ENCODE measurements around the gene LRRC75B. TPM values are rescaled to one million over a fixed set of nuclear protein-coding genes. Genes with fewer than 3 reads are reported as not detected.

LRRC75B gene
- total and polyA plus RNA-seq, 2 donors (not counting 3 experiments of a cell fraction or from before 2014, with no cell fraction given) = 8.9 to 15.0 TPM

GRCh38 chr22:24541681-24542515, 51.0 kb downstream of the LRRC75B start:
- peaks cover 3% of the 10 kb centered on the region for H3K4me1 ChIP-seq (ENCODE audit: control insufficient read depth, extremely low read depth, insufficient read depth, low read length)
- no peaks in the 10 kb centered on the region for H3K9me1 ChIP-seq (replicated peaks; ENCODE audit: control insufficient read depth, extremely low read depth, insufficient read depth, low read length)
- no peak overlapping the region for H3K9ac ChIP-seq (replicated peaks; ENCODE audit: extremely low read depth, insufficient read depth, low read length)
- H3K79me2 ChIP-seq (ENCODE audit: control insufficient read depth, insufficient read depth, low read length) = no peaks in the 10 kb centered on the region
- no peak overlapping the region for H3K27ac ChIP-seq (ENCODE audit: insufficient read depth, low read depth, low read length)
- no TSS peak for BruUV-seq (replicated peaks)
- no peak overlapping the region for H2AFZ ChIP-seq (ENCODE audit: low read depth, low read length)
- FAIRE-seq = no peak
- dilution Hi-C loops (cut with MboI; ENCODE audit: extremely low pct_ligation_motif_present, low sequenced_read_pairs) (no loop called here), intact Hi-C loops (cut with micrococcal nuclease) (no loop called here)
- H3K4me3 ChIP-seq (replicated peaks in 1 of 3; ENCODE audit: insufficient read depth in 1 of 3, low read depth in 1 of 3, low read length in 3 of 3) = no peak overlapping the region
- ChIA-PET CTCF (interaction anchor here (1.2 kb wide), 1 partner anchor 16 kb away, joined by 4 read pairs; no protein-coding TSS in a partner anchor), POLR2A (no interaction called here)
- H3K27me3 ChIP-seq (ENCODE audit: control insufficient read depth in 2 of 2, insufficient read depth in 2 of 2, low read length in 2 of 2) = no peaks in the 10 kb centered on the region
- no peaks in the 10 kb centered on the region for H3K9me3 ChIP-seq (replicated peaks; ENCODE audit: control insufficient read depth, insufficient read depth, low read length)
- H4K20me1 ChIP-seq (replicated peaks; ENCODE audit: control insufficient read depth, extremely low read depth, insufficient read depth, low read length) = no peaks in the 10 kb centered on the region
- H3K4me2 ChIP-seq (ENCODE audit: insufficient read depth, low read length) = no peak overlapping the region
- TF ChIP-seq MAX (IDR thresholded peaks at IDR 0.05; ENCODE audit: insufficient read depth, insufficient read length) = no peak
- no peak for TF ChIP-seq GATA2 (IDR thresholded peaks at IDR 0.05; ENCODE audit: insufficient read depth, insufficient read length, low read depth, low read length)
- TF ChIP-seq POLR2AphosphoS5 (IDR thresholded peaks at IDR 0.05; ENCODE audit: insufficient read depth, low read depth, low read length) = no peak
- no peak for TF ChIP-seq EZH2 (IDR thresholded peaks at IDR 0.05; ENCODE audit: borderline replicate concordance, low read depth, low read length, severe bottlenecking)
- TF ChIP-seq JUN (IDR thresholded peaks at IDR 0.05; ENCODE audit: borderline replicate concordance, insufficient read depth, insufficient read length, low read depth) = no peak
- no peak for TF ChIP-seq CTCF (IDR thresholded peaks at IDR 0.05; ENCODE audit: extremely low read depth in 1 of 2, insufficient read depth in 1 of 2, low read depth in 1 of 2, low read length in 2 of 2)
- TF ChIP-seq MYC (IDR thresholded peaks at IDR 0.05; ENCODE audit: low read depth, low read length) = no peak
- TF ChIP-seq POLR2A (IDR thresholded peaks at IDR 0.05; ENCODE audit: low read depth, low read length) = no peak
- no peak for TF ChIP-seq FOS (IDR thresholded peaks at IDR 0.05; ENCODE audit: borderline replicate concordance, insufficient read depth, low read length)
- no peak for DNase-seq (ENCODE audit: low read depth, low spot score)
- peaks cover 3 to 41% of the 10 kb centered on the region in 2 experiments for H3K36me3 ChIP-seq (ENCODE audit: control insufficient read depth in 2 of 2, extremely low read depth in 1 of 2, insufficient read depth in 2 of 2, low read length in 2 of 2)
